ENCODE data around the gene CPN2. TPM values are rescaled to one million over a fixed set of nuclear protein-coding genes. Genes with fewer than 3 reads are reported as not detected.

CPN2 gene
- total and polyA plus RNA-seq, 2 donors (not counting 1 experiment from before 2014, with no cell fraction given), result not detected

GRCh38 chr3:194311000-194311399 lies 40.1 kb downstream of the CPN2 start:
- POLR2A ChIA-PET, result no interaction called here
- no peak overlapping the region for H3K27ac Mint-ChIP-seq
- DNase-seq, result no peak
- 97% methylated on average over 2 of the region's 2 CpGs for WGBS (ENCODE audit: insufficient coverage)
- Histone ChIP-seq H3K79me2 (ENCODE audit: control insufficient read depth, insufficient read depth, low read length) (no peaks in the 10 kb centered on the region), H3K4me3 (ENCODE audit: control extremely low read depth in 1 of 5, extremely low read depth in 1 of 5, insufficient read depth in 1 of 5, low read depth in 2 of 5, low read length in 4 of 5) (no peak overlapping the region), H3K36me3 (replicated peaks in 1 of 2; ENCODE audit: control extremely low read depth in 1 of 2, control insufficient read depth in 1 of 2, extremely low read depth in 1 of 2, insufficient read depth in 2 of 2, low read length in 1 of 2) (no peaks in the 10 kb centered on the region), H3K27me3 (replicated peaks in 1 of 4; ENCODE audit: control extremely low read depth in 1 of 4, control insufficient read depth in 3 of 4, insufficient read depth in 4 of 4, low read length in 3 of 4) (peaks cover 0 to 39% (median 15%) of the 10 kb centered on the region in 4 experiments), H2AFZ (ENCODE audit: insufficient read depth, low read depth, low read length, poor library complexity, severe bottlenecking) (no peak overlapping the region), H3K9me3 (ENCODE audit: control extremely low read depth in 1 of 3, control insufficient read depth in 2 of 3, insufficient read depth in 1 of 3, low read length in 2 of 3) (peaks cover 0 to 2% (median 0%) of the 10 kb centered on the region in 3 donors), H3K4me2 (replicated peaks; ENCODE audit: low read depth, low read length, poor library complexity, severe bottlenecking) (no peak overlapping the region), H3K27ac (ENCODE audit: low read length in 2 of 2) (no peak overlapping the region), H3K9ac (ENCODE audit: low read length) (no peak overlapping the region), H4K20me1 (ENCODE audit: control insufficient read depth, insufficient read depth, low read length, poor library complexity, severe bottlenecking) (peaks cover 5% of the 10 kb centered on the region), H3K4me1 (ENCODE audit: control insufficient read depth in 2 of 2, insufficient read depth in 2 of 2, low read length in 2 of 2) (peaks cover 57 to 61% of the 10 kb centered on the region in 2 donors)
- no peak overlapping the region for H3K4me3 Mint-ChIP-seq
- TF ChIP-seq EZH2 (IDR thresholded peaks at IDR 0.05; ENCODE audit: borderline replicate concordance, insufficient read depth, low read depth, low read length, poor library complexity, severe bottlenecking), result no peak
- no peak for TF ChIP-seq CTCF (IDR thresholded peaks at IDR 0.05)
- intact Hi-C loops (cut with micrococcal nuclease), result no loop called here
- CTCF ChIA-PET, result interaction anchor here (1.2 to 3.4 kb wide), 4 partner anchors 339 to 645 kb away, joined by 3 to 16 read pairs (median 4); no protein-coding TSS in a partner anchor
- H3K9me3 Mint-ChIP-seq (ENCODE audit: insufficient read depth), result no peaks in the 10 kb centered on the region
- ATAC-seq (ENCODE audit: low read depth), result no peak
- H3K27me3 Mint-ChIP-seq, result peaks cover 37% of the 10 kb centered on the region
- peaks cover 60% of the 10 kb centered on the region for H3K4me1 Mint-ChIP-seq

DNA sequence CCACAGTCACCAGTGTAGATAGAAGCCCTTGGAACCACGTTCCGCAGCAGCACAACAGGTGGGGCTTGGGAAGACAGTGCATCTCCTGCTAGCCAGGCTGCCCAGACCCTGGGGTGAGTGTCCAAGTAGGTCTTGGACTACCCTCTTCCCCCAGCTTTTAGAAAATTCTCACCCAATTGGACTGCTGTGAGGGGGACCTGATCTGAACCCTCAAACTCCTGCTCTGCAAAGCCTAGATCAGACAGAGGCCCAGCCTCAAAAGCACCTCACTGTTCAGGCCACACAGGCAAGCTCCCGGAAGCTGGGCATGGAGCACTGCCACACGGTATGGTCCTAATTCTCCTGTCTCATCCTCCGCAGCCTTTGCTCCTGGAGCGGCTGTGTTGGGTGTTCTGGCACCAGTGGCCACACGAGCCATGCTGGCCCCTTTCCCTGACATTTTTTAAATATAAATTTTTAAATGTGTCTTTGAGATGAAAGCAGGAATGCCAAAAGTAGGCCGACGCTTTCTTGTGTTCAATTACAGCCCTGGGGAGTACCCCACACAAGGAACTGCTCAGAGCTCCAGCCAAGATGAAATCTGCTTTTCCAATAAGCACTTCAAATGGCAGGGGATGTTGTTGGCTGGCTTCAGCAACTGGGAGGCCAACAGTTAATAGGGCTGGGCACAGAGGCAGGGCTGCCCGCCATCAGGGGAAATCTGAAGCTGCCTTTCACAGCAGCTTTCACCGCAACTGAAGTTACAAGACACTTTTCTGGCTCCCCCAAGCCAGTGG lies 40.9 kb downstream of the CPN2 start:
- POLR2A ChIA-PET, result interaction anchor here (0.9 kb wide), 1 partner anchor 179 kb away, joined by 3 read pairs; no protein-coding TSS in a partner anchor
- DNase-seq, result no peak
- peaks cover 34% of the 10 kb centered on the region for H3K27me3 Mint-ChIP-seq
- no peak overlapping the region for H3K4me3 ChIP-seq (ENCODE audit: control extremely low read depth in 1 of 5, extremely low read depth in 1 of 5, insufficient read depth in 1 of 5, low read depth in 2 of 5, low read length in 4 of 5)
- H3K27ac Mint-ChIP-seq, result no peak overlapping the region
- no peak overlapping the region for H2AFZ ChIP-seq (ENCODE audit: insufficient read depth, low read depth, low read length, poor library complexity, severe bottlenecking)
- H3K4me1 Mint-ChIP-seq, result peaks cover 61% of the 10 kb centered on the region
- no peak overlapping the region for H3K9ac ChIP-seq (ENCODE audit: low read length)
- peaks cover 0 to 33% (median 12%) of the 10 kb centered on the region in 4 experiments for H3K27me3 ChIP-seq (replicated peaks in 1 of 4; ENCODE audit: control extremely low read depth in 1 of 4, control insufficient read depth in 3 of 4, insufficient read depth in 4 of 4, low read length in 3 of 4)
- TF ChIP-seq EZH2 (IDR thresholded peaks at IDR 0.05; ENCODE audit: borderline replicate concordance, insufficient read depth, low read depth, low read length, poor library complexity, severe bottlenecking) (no peak), CTCF (IDR thresholded peaks at IDR 0.05) (no peak)
- peaks cover 60 to 62% of the 10 kb centered on the region in 2 donors for H3K4me1 ChIP-seq (ENCODE audit: control insufficient read depth in 2 of 2, insufficient read depth in 2 of 2, low read length in 2 of 2)
- peaks cover 0 to 6% (median 0%) of the 10 kb centered on the region in 3 donors for H3K9me3 ChIP-seq (ENCODE audit: control extremely low read depth in 1 of 3, control insufficient read depth in 2 of 3, insufficient read depth in 1 of 3, low read length in 2 of 3)
- CTCF ChIA-PET, result interaction anchor here (0.6 to 3.4 kb wide), 7 partner anchors 23 to 644 kb away, joined by 3 to 16 read pairs (median 4); no protein-coding TSS in a partner anchor
- H3K4me2 ChIP-seq (replicated peaks; ENCODE audit: low read depth, low read length, poor library complexity, severe bottlenecking), result no peak overlapping the region
- no peak overlapping the region for H3K4me3 Mint-ChIP-seq
- H3K9me3 Mint-ChIP-seq (ENCODE audit: insufficient read depth), result no peaks in the 10 kb centered on the region
- intact Hi-C loops (cut with micrococcal nuclease), result no loop called here
- 99% methylated on average over 6 of the region's 11 CpGs for WGBS (ENCODE audit: insufficient coverage)
- peaks cover 5% of the 10 kb centered on the region for H4K20me1 ChIP-seq (ENCODE audit: control insufficient read depth, insufficient read depth, low read length, poor library complexity, severe bottlenecking)
- H3K79me2 ChIP-seq (ENCODE audit: control insufficient read depth, insufficient read depth, low read length), result no peaks in the 10 kb centered on the region
- ATAC-seq (ENCODE audit: low read depth), result no peak
- H3K36me3 ChIP-seq (replicated peaks in 1 of 2; ENCODE audit: control extremely low read depth in 1 of 2, control insufficient read depth in 1 of 2, extremely low read depth in 1 of 2, insufficient read depth in 2 of 2, low read length in 1 of 2), result no peaks in the 10 kb centered on the region
- no peak overlapping the region for H3K27ac ChIP-seq (ENCODE audit: low read length in 2 of 2)
